GM18526 (cell line): ENCODE measurements around the gene RSAD1.

ENCODE experiments used
- POLR2A ChIP-seq: IDR thresholded peaks from 3 replicates; pipeline ENCODE4 v1.6.1; 2011; ENCODE audit not compliant: insufficient read length; ENCODE audit errors: extremely low read depth

RSAD1 gene

DNA sequence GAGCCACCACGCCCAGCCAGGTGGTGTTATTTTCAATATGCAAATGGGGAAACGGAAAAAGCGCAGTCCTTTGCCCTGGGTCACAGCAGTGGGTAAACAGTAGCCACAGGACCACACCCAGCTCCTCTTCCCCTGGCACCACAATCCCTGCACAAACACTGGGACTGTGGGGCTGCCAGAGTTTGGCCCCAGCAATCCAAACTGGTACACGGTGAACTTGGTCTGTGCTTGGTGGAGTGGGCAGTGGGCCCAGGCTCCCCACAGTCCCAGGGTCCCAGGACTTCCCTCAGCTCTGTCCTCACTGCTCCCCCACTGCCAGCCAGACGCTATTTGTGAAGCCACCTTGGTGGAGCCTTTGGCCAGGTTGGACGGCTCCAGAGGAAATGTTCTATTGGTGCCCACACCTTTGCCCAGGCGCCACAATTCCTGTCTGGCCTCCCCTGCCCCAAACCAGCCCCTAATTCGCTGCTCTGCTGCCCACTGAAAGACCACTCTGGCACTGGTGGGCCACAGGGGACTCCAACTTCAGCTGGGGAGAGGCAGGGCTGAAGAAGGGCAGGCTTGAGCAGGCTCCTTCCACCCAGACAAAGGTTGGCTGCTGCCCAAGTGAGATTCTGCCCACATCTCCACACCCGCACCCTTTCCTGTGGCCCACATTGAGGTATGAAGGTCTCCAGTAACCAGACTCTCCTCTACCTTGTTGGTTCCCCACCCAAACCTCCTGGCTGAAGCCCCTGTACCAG lies 12.1 kb upstream of the RSAD1 start:
- TF ChIP-seq POLR2A: no peak

DNA sequence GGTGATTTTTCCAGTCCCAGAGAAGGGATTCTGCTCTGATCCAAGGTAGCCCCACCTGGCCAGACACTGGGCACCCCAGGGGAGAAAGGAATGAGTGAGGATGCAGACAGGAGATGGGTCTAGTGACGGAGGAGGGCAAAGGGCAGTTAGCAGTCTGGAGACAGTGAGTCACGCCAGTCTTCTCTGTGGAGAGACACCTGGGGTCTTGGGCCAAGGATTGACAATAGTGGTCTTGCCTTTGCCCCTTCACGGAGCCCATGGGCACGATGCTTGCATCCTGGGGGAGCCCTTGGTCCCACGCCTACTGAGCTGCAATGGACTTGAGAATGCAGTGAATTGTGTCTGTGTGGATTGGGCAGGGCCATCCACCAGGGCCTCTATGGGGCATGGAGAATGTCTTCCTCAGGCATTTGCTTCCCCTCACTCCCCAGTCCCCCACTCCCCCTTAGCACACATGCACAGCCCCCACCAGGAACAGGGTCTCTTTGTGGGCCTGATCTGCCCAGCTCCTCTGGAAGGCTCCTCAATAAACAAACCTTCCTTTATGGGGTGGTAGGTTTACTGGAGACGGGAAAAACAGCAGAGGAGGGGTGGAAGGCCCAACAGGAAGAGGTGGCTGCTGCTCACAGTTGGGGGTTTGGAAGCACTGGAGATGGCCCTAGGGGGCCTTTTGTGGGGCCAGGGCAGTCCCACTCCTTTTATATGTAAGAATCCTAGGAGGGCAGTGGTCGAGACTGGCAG lies 11.4 kb upstream of the RSAD1 start:
- TF ChIP-seq POLR2A: no peak

DNA sequence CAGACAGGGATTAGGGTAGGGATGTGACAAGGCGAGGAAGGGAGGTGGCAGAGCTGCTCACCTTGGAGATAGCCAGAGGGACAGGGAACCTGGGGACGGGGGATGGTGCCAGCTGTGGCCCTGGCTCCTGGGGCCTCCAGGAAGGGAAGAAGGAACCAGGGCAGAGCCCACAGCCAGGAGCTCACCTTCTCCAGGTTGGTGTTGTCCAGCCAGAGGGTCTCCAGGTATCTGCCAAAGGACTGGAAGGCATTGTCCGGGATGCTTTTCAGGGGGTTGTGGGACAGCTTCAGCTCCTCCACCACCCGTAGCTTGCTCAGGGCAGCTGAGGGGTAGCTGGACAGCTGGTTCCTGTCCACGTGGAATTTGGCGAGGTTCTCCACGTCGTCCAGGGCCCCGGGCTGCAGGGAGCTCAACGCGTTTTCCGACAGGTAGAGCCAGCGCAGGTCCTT lies 10.8 kb upstream of the RSAD1 start:
- no peak for TF ChIP-seq POLR2A

DNA sequence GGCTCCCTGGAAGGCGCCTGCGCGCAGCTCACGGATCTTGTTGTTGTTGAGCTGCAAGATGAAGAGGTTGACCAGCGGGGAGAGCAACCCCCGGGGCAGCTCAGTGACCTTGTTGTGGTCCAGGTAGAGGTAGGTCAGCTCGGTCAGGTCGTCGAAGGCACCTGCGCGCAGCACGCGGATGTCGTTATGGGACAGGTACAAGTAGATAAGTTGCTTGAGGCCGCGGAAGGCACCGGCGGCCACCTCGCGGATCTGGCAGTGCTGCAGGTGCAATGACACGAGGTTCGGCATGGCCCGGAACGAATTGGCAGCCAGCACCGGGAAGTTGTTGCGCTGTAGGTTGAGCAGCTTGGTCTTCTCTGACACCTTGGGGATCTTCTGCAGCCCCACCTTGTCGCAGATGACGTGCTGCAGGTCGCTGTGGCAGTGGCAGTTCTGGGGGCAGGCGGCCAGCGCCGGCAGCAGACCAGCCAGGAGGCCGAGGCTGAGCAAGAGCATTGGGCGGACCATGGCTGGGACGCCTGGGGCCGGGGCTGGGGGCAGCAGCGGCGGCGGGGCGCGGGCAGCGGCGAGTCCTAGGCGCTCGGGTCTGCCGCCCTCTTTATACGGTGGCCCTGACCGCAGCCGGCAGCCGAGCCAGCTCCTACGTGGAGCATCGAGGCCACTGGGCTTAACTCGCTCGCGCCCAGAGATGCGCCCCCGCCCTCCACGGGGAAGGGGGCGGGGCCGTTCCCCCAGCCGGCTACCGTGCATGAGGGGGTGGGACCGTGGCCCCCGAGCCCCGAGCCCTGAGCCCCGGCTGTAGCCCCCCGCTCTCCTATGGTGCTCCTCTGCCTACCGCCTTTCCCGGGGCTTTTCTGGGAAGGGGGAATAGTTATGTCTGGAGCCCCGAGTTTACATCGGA lies 10.1 kb upstream of the RSAD1 start, which contains the start of gene CHAD:
TSS of gene CHAD (minus strand) at position 577 of the 904 bp plus-strand sequence. CDS start at position 510, 67 bp downstream.
- no peak for TF ChIP-seq POLR2A

DNA sequence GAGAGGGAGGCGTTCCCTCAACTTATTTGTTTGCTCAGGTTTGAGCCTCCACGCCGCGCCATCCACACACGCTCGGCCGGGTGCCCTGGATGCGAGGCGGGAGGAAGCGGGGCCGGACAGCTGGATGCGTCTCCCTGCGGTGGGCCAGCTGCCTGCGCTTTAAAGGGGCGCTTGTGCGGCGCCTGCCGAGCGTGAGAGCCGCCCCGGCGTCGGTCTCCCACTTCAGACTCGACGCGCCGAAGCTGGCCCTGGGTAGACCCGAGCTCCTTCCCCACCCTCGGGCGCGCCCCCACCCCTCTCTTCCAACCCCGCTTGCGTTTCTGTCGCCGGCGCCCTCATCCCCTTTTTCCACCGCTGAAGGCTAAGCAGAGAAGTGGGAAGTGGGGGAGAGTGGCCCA lies 9.5 kb upstream of the RSAD1 start:
- no peak for TF ChIP-seq POLR2A

DNA sequence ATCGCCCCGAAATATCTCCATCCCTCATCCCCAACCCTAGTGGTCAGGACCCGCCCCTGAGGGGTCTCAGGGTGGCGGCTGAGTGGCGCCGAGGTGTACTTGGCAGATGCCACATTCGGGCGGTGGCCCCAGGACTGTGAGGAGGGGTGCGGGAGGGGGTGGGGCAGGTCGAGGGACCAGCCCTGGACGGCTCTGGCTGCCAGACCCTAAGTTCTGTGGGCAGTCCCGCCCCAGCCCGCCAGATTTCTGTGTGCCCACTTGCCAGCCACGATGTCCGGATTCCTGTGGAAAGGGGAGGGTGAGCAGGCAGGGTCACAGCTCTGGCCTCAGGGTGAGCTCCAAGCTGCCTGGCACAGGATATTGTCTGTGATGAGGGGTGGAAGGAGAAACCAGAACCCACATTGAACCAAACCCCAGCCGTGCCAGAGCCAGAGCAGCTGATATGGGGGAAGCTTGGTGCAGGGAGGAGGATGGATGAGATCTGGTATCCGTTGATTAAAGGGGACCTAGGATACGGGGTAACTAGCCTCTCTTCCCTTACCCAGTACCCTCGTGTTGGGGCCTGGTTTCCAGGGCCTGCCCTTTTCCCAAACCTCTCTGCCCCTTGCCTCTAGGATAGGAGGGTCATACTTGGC lies 8.9 kb upstream of the RSAD1 start:
- TF ChIP-seq POLR2A: no peak

DNA sequence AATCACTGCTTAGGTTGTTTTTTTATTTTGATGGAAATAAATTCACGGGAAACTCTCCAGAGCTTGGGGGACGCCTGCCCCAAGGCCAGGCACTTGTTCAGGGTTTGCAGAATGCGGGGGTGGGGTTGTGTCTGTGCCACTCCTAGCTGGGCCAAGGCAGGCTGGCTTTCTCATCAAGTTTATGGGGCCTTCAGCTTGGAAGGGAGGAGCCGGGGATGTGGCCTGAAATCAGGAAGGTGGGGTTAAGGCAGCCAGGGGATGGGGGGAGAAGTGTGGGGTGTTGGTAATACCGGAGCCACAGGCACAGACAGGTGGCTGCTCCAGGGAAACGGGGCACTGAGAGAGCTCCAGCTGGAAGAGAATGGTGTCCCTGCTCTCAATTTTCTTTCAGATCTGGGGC lies 8.2 kb upstream of the RSAD1 start:
- no peak for TF ChIP-seq POLR2A

DNA sequence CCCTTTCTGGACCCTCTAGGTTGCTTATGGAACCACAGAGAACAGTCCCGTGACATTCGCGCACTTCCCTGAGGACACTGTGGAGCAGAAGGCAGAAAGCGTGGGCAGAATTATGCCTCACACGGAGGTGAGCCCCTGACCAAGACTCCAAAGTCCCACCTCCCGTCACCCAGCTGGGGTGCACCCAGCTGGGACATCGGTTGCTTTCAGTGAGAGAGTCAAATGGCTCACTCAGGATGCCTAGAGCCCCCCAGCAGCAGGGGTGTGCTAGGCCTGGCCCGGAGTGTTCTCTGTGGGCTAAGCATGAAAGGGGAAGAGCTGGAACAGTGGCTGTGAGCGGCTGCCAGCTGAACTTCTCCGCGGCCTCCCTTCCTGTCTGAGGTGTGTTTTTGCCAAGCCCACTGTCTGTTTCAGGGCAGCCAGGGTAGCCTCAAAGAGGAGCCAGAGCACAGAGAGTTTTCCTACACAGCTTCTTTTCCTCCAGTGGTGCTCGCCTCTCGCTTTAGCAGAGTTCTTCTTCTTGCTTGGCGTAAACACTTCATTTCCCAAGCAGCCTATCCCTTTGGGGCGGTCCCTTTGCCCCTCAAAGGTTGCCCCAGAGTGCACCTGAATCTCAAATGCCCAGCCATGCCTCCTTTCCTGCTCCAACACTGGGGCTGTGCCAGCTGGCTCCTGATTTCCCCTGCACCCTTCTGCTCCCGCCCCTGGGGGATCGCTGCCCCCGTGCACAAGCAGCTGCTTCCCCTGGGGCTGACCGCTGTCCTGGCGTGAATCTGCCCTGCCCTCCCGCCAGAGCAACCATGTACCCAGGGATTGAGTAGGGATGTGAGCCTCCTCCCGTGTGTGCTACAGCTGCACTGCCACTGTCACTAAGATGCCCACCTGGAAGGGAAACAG lies 7.4 kb upstream of the RSAD1 start:
- TF ChIP-seq POLR2A: no peak

DNA sequence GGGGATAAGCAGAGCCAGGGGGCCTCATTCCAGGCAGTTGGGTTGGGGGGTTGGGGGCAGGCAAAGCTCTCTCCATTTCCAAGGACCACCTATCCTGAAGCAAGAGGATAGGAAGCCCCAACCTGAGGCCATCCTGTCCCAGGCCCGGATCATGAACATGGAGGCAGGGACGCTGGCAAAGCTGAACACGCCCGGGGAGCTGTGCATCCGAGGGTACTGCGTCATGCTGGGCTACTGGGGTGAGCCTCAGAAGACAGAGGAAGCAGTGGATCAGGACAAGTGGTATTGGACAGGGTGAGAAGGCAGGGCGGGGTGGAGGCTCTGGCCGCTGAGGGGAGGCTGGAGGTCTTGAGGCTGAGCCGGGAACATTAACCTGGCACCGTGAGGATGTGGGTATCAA lies 6.4 kb upstream of the RSAD1 start:
- no peak for TF ChIP-seq POLR2A

DNA sequence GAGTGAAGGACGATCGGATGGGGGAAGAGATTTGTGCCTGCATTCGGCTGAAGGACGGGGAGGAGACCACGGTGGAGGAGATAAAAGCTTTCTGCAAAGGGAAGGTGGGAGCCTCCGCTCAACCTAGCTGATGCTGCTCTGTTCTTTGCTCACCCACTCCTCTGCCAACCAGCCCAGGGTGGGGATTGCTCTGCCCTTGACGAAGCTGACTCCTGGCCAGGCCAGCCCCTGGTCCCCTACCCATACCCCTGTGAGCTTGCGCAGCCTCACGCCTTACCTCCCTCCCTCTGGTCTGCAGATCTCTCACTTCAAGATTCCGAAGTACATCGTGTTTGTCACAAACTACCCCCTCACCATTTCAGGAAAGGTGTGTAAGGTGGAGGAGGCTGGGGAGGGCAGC lies 4.8 kb upstream of the RSAD1 start:
- TF ChIP-seq POLR2A: no peak

DNA sequence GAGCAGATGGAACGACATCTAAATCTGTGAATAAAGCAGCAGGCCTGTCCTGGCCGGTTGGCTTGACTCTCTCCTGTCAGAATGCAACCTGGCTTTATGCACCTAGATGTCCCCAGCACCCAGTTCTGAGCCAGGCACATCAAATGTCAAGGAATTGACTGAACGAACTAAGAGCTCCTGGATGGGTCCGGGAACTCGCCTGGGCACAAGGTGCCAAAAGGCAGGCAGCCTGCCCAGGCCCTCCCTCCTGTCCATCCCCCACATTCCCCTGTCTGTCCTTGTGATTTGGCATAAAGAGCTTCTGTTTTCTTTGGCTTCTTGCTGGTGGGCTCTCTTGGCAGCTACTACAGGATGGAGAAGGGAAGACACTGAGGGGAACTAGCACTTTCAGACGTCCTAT lies 4.1 kb upstream of the RSAD1 start:
- TF ChIP-seq POLR2A: no peak

DNA sequence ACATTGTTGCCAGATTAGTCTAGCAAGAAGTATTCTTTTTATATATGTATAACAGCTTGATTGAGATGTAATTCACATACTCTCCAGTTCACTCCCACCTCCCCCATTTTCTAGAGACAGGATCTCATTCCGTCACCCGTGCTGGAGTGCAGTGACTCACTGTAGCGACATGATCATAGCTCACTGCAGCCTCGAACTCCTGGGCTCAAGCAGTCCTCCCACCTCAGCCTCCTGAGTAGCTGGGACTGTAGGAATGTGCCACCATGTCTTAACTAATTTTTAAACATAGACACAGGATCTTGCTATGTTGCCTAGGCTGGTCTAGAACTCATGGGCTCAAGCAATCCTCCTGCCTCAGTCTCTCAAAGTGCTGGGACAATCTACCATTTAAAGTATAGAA lies 3.3 kb upstream of the RSAD1 start:
- no peak for TF ChIP-seq POLR2A

DNA sequence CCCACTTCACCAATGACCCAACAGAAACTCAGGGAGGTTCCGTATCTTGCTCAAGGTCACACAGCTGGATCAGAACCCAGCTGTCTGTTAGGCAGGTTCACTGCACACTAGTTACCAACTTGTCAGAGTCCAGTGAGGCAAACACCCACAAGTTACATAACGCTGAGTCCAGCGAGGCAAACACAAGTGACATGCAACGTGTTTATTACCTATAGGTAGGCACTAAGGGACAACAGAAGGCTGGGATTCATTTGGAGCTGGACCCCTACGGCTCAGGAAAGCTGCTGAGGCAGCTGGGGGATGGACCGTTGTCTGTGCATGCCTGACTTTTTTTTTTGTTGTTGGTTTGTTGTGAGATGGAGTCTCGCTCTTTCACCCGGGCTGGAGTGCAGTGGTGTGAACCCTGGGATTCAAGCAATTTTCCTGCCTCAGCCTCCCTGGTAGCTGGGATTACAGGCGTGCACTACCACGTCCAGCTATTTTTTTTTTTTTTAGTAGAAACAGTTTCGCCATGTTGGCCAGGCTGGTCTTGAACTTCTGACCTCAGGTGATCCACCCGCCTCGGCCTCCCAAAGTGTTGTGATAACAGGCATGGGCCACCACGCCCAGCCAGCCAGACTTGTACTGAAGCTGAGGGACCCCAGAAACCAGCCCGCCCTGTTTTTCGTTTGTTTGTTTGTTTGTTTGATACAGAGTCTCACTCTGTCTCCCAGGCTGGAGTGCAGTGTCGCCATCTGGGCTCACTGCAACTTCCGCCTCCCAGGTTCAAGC lies 1.9 kb upstream of the RSAD1 start:
- TF ChIP-seq POLR2A: no peak
